Hepatocyte (in vitro differentiated cells): ENCODE data around the gene INTS2. TPM values are rescaled to one million over a fixed set of nuclear protein-coding genes. Genes with fewer than 3 reads are reported as not detected.

ENCODE experiments used
- DNase-seq: peaks from one replicate; pipeline ENCODE4 v3.0.0-alpha.2; 2016; ENCODE audit warnings: low spot score
- H2AFZ ChIP-seq: fragments of 200-600 bp; sonication (generic); 2 replicates; pipeline ENCODE4 v1.6.0; 2016; ENCODE audit warnings: antibody characterized with exemption, mild to moderate bottlenecking
- H3K27ac ChIP-seq: fragments of 200-600 bp; sonication (generic); 2 replicates; pipeline ENCODE4 v1.5.1; 2016; ENCODE audit warnings: mild to moderate bottlenecking
- H3K27me3 ChIP-seq: fragments of 200-600 bp; sonication (generic); 2 replicates; pipeline ENCODE4 v1.6.1; 2016
- H3K36me3 ChIP-seq: fragments of 200-600 bp; sonication (generic); replicated peaks from 2 replicates; pipeline ENCODE4 v1.5.1; 2016; ENCODE audit warnings: low read depth; ENCODE audit not compliant: insufficient read depth
- H3K4me1 ChIP-seq: fragments of 200-600 bp; sonication (generic); 2 replicates; pipeline ENCODE4 v1.5.1; 2016; ENCODE audit warnings: mild to moderate bottlenecking, moderate library complexity; ENCODE audit not compliant: insufficient read depth
- H3K4me2 ChIP-seq: fragments of 200-600 bp; sonication (generic); 2 replicates; pipeline ENCODE4 v1.6.0; 2016
- H3K4me3 ChIP-seq: fragments of 200-600 bp; sonication (generic); 2 replicates; pipeline ENCODE4 v1.5.1; 2016; ENCODE audit warnings: mild to moderate bottlenecking
- H3K79me2 ChIP-seq: fragments of 200-600 bp; sonication (generic); 2 replicates; pipeline ENCODE4 v1.6.0; 2017; ENCODE audit warnings: mild to moderate bottlenecking
- H3K9me2 ChIP-seq: fragments of 200-600 bp; sonication (generic); replicated peaks from 2 replicates; pipeline ENCODE4 v1.6.0; 2017; ENCODE audit warnings: mild to moderate bottlenecking; ENCODE audit not compliant: insufficient read depth
- H3K9me3 ChIP-seq: fragments of 200-600 bp; sonication (generic); 2 replicates; pipeline ENCODE4 v1.5.1; 2016; ENCODE audit warnings: low read depth, mild to moderate bottlenecking
- H4K20me1 ChIP-seq: fragments of 200-600 bp; sonication (generic); 2 replicates; pipeline ENCODE4 v1.6.0; 2016; ENCODE audit warnings: mild to moderate bottlenecking; ENCODE audit not compliant: insufficient read depth, poor library complexity, severe bottlenecking
- CTCF ChIP-seq: fragments of 200-600 bp; sonication (generic); IDR thresholded peaks from 2 replicates; pipeline ENCODE4 v1.5.1; 2016; ENCODE audit warnings: antibody characterized with exemption, mild to moderate bottlenecking; ENCODE audit not compliant: poor library complexity
- EZH2 ChIP-seq: fragments of 200-600 bp; sonication (generic); IDR thresholded peaks from 2 replicates; pipeline ENCODE4 v1.6.1; 2016; ENCODE audit warnings: antibody characterized with exemption, mild to moderate bottlenecking, borderline replicate concordance
- EZH2phosphoT487 ChIP-seq: fragments of 200-600 bp; sonication (generic); IDR thresholded peaks from one replicate; pipeline ENCODE4 v1.6.1; 2018; ENCODE audit warnings: antibody characterized with exemption, mild to moderate bottlenecking, low read depth, moderate library complexity; ENCODE audit not compliant: unreplicated experiment, severe bottlenecking
- WGBS: methylation state at CpG from one replicate; pipeline ENCODE4 v1.1.6; 2016; ENCODE audit warnings: low lambda C conversion rate; ENCODE audit errors: missing lambda C conversion rate; 5-methylcytosine and 5-hydroxymethylcytosine counted together
- polyA plus RNA-seq: library from polyadenylated mRNA; unstranded; fragments of >200 nt; fragmentation: Nextera tagmentation; extraction: Ambion mirVana; gene quantifications from 2 replicates; pipeline ENCODE4 v1.2.1, GENCODE V29; 2016
- total RNA-seq: library from RNA; depleted of rRNA; stranded (reverse); fragments of >200 nt; gene quantifications from 2 replicates; pipeline ENCODE4 v1.2.3, GENCODE V29; 2014

Gene INTS2, protein sequence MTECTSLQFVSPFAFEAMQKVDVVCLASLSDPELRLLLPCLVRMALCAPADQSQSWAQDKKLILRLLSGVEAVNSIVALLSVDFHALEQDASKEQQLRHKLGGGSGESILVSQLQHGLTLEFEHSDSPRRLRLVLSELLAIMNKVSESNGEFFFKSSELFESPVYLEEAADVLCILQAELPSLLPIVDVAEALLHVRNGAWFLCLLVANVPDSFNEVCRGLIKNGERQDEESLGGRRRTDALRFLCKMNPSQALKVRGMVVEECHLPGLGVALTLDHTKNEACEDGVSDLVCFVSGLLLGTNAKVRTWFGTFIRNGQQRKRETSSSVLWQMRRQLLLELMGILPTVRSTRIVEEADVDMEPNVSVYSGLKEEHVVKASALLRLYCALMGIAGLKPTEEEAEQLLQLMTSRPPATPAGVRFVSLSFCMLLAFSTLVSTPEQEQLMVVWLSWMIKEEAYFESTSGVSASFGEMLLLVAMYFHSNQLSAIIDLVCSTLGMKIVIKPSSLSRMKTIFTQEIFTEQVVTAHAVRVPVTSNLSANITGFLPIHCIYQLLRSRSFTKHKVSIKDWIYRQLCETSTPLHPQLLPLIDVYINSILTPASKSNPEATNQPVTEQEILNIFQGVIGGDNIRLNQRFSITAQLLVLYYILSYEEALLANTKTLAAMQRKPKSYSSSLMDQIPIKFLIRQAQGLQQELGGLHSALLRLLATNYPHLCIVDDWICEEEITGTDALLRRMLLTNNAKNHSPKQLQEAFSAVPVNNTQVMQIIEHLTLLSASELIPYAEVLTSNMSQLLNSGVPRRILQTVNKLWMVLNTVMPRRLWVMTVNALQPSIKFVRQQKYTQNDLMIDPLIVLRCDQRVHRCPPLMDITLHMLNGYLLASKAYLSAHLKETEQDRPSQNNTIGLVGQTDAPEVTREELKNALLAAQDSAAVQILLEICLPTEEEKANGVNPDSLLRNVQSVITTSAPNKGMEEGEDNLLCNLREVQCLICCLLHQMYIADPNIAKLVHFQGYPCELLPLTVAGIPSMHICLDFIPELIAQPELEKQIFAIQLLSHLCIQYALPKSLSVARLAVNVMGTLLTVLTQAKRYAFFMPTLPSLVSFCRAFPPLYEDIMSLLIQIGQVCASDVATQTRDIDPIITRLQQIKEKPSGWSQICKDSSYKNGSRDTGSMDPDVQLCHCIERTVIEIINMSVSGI
- 10.0 and 10.9 TPM in 2 replicates for total RNA-seq
- 2.6 and 3.0 TPM in 2 replicates for polyA plus RNA-seq

DNA sequence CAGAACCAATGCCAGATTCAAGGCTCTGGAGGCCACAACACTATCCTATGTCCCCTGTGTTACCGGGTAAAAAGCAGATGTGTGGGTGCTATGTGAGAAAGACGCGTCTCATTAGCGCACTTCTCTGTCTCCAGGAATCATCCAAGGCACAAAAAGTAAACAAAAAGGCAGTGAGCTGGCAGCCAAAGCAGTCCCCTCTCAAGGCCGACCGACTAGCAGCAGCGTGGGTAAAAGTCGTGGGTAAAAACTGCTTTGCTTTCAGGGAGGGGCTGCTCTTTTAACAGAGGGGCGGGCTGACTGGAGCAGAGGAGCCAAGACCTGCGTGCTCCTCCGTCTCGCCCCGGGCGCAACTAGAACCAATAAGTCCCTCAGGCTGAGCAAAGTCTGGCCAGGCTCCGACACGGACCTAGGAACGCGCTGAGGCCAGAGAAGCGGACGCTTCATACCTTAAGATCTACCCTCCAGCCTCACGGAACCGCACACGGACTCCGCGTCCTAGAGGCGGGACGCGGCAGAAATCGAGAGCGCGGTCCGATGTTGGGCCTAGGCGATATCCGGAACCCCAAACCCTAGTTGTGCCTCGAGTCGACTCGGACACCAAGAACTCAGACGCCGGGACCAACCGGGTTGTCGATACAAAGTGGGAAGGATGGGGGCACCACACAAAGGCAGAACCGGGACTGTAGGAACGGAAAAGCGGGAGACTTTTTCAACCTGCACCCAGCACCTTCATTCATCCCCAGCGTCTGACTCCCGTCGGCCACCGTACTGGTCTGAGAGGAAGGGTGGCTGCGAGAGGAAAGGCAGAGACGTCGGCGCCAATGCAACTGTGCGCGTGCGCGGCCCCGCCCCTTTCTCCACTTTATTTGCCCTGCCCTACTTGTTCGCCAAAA lies at the start of gene INTS2:
Gene INTS2 (minus strand): TSS at position 775 of the 893 bp plus-strand sequence. CDS start 1,338 bp downstream, outside the sequence.
- Histone ChIP-seq H3K9me2 (no peaks in the 10 kb centered on the region), H3K36me3 (no peaks in the 10 kb centered on the region), H3K79me2 (peaks cover 21% of the 10 kb centered on the region), H2AFZ (peak within 1 kb of the TSS; percentile 93), H3K9me3 (no peaks in the 10 kb centered on the region), H3K4me3 (peak within 1 kb of the TSS; percentile 63), H4K20me1 (no peaks in the 10 kb centered on the region), H3K27ac (peak within 1 kb of the TSS; percentile 91), H3K27me3 (no peaks in the 10 kb centered on the region), H3K4me1 (peaks cover 6% of the 10 kb centered on the region), H3K4me2 (peak within 1 kb of the TSS; percentile 90)
- DNase-seq: peak; percentile 95
- under 1% methylated on average over 58 of the region's 58 CpGs for WGBS
- no peak for TF ChIP-seq EZH2
- no peak for TF ChIP-seq EZH2phosphoT487
- TF ChIP-seq CTCF: no peak

- H3K27me3 ChIP-seq: no peaks in the 10 kb centered on the region
- H3K9me2 ChIP-seq: no peaks in the 10 kb centered on the region
- no peaks in the 10 kb centered on the region for H3K9me3 ChIP-seq
- no peak overlapping the region for H3K4me2 ChIP-seq
- no peak overlapping the region for H3K4me3 ChIP-seq
- no peak overlapping the region for H3K27ac ChIP-seq
- WGBS: 98% methylated on average over 7 of the region's 7 CpGs
- no peak overlapping the region for H2AFZ ChIP-seq
- H3K36me3 ChIP-seq: no peaks in the 10 kb centered on the region
- TF ChIP-seq EZH2phosphoT487 (no peak), EZH2 (no peak), CTCF (no peak)
- no peak for DNase-seq
- H3K79me2 ChIP-seq: peaks cover 60% of the 10 kb centered on the region
- no peaks in the 10 kb centered on the region for H3K4me1 ChIP-seq
- peaks cover 11% of the 10 kb centered on the region for H4K20me1 ChIP-seq
Observed at GRCh38 chr17:61974115-61974514, 46.3 kb upstream of the INTS2 start.

DNA sequence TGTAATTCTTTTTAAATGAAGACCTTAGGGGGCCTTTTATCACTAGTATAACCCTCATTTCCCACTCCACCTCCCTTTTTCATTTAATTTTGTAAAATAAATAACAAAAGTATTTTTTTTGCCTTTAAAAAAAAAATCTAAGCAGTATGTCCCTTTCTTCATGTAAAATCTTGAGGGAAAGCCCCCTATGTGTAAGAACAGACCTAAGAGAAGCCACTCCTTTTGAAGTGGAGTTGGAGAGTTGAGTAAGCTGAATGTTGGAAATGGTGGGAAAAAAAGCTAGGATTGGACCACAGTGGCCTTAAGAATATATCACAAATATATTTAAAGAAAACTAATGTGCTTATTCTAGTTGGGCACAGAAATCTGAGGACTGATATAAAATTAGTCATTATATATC lies 44.5 kb upstream of the INTS2 start:
- no peaks in the 10 kb centered on the region for H3K9me3 ChIP-seq
- H3K4me3 ChIP-seq: no peak overlapping the region
- H2AFZ ChIP-seq: no peak overlapping the region
- H3K79me2 ChIP-seq: peaks cover 50% of the 10 kb centered on the region
- H3K36me3 ChIP-seq: no peaks in the 10 kb centered on the region
- H3K4me2 ChIP-seq: no peak overlapping the region
- no peak overlapping the region for H3K27ac ChIP-seq
- no peak for DNase-seq
- peaks cover 11% of the 10 kb centered on the region for H4K20me1 ChIP-seq
- H3K27me3 ChIP-seq: no peaks in the 10 kb centered on the region
- no peaks in the 10 kb centered on the region for H3K4me1 ChIP-seq
- no peaks in the 10 kb centered on the region for H3K9me2 ChIP-seq
- no peak for TF ChIP-seq CTCF
- no peak for TF ChIP-seq EZH2
- TF ChIP-seq EZH2phosphoT487: no peak
